Measurements from ENCODE around the gene PRC1. TPM values are rescaled to one million over a fixed set of nuclear protein-coding genes. Genes with fewer than 3 reads are reported as not detected.

PRC1 gene
- total and polyA plus RNA-seq, 2 of the 13 experiments (the other 11 are each of a cell fraction or from before 2014, with no cell fraction given): 137 to 162 TPM

DNA sequence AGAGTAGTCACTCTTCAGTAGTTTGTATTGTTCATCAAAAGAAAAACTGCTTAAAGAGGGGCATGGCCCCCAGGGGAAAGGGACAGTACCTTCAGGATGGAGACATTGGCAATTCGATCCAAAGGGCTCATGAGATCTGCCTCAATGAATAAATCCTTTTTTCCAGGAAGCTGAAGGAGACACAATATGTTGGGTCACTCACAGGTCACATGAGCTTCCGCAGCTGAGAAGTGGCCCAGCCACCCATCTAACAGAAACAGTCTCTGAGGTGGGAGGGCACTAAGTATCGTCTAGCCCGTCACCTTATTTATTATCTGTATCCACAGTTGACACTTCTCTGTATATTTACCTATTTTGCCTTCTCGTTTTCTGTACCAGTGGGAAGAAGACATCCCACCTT lies 23.4 kb upstream of the PRC1 start:
- BruUV-seq (replicated peaks): no TSS peak
- Histone ChIP-seq H3K79me2 (ENCODE audit: insufficient read depth, low read length) (peaks cover 19% of the 10 kb centered on the region), H2AFZ (ENCODE audit: low read length) (no peak overlapping the region), H3K4me2 (ENCODE audit: low read depth, low read length) (no peak overlapping the region), H4K20me1 (ENCODE audit: insufficient read depth, low read length) (no peaks in the 10 kb centered on the region), H3K4me1 (ENCODE audit: insufficient read depth, low read length) (peaks cover 13% of the 10 kb centered on the region), H3K9ac (ENCODE audit: insufficient read depth, low read depth, low read length) (no peak overlapping the region), H3K27ac (ENCODE audit: extremely low read length, insufficient read depth, low read length) (no peak overlapping the region), H3K9me3 (ENCODE audit: low read length) (no peaks in the 10 kb centered on the region), H3K27me3 (ENCODE audit: control insufficient read depth in 1 of 2, insufficient read depth in 2 of 2, low read length in 2 of 2) (no peaks in the 10 kb centered on the region; a peak in 1 of 5 replicates), H3K4me3 (replicated peaks in 1 of 3; ENCODE audit: insufficient read depth in 1 of 3, low read depth in 2 of 3, low read length in 3 of 3) (no peak overlapping the region), H3K36me3 (replicated peaks in 1 of 2; ENCODE audit: control insufficient read depth in 1 of 2, insufficient read depth in 2 of 2, low read length in 2 of 2) (peaks cover 8 to 19% of the 10 kb centered on the region in 2 experiments; a peak in 4 of 5 replicates)
- ATAC-seq: no peak
- in situ Hi-C loops (cut with HindIII; ENCODE audit: extremely low pct_ligation_motif_present, low pct_unique_long_range_greater_than_20kb) (no loop called here), intact Hi-C loops (cut with micrococcal nuclease; ENCODE audit: unreplicated experiment) (no loop called here)
- POLR2A ChIA-PET: no interaction called here
- no peak for FAIRE-seq
- 97% methylated on average over 5 of the region's 5 CpGs for WGBS (ENCODE audit: low lambda C conversion rate)
- CTCF ChIA-PET (ENCODE audit: low intra/inter-chr PET ratio, low total read pairs): no interaction called here
- DNase-seq (ENCODE audit: low spot score): no peak
- TF ChIP-seq ATRX (CRISPR knock-in tag; IDR thresholded peaks at IDR 0.05; ENCODE audit: borderline replicate concordance) (no peak), U2AF2 (IDR thresholded peaks at IDR 0.05; ENCODE audit: low read depth, low read length) (no peak), NR2F6 (IDR thresholded peaks at IDR 0.05) (no peak), NR2F6 (CRISPR knock-in tag; IDR thresholded peaks at IDR 0.05) (no peak), GABPB1 (CRISPR knock-in tag; IDR thresholded peaks at IDR 0.05) (no peak), MLLT10 (CRISPR knock-in tag; IDR thresholded peaks at IDR 0.05) (no peak), FOXM1 (CRISPR knock-in tag; IDR thresholded peaks at IDR 0.05) (no peak), MYC (CRISPR knock-in tag; IDR thresholded peaks at IDR 0.05; ENCODE audit: borderline replicate concordance) (no peak), ZNF605 (CRISPR knock-in tag; IDR thresholded peaks at IDR 0.05) (no peak), ZNF768 (CRISPR knock-in tag; IDR thresholded peaks at IDR 0.05) (no peak), ZSCAN21 (CRISPR knock-in tag; IDR thresholded peaks at IDR 0.05; ENCODE audit: borderline replicate concordance) (no peak), ZNF224 (CRISPR knock-in tag; IDR thresholded peaks at IDR 0.05) (no peak), SATB2 (CRISPR knock-in tag; IDR thresholded peaks at IDR 0.05) (no peak)
- TF ChIP-seq, protein P1, sequence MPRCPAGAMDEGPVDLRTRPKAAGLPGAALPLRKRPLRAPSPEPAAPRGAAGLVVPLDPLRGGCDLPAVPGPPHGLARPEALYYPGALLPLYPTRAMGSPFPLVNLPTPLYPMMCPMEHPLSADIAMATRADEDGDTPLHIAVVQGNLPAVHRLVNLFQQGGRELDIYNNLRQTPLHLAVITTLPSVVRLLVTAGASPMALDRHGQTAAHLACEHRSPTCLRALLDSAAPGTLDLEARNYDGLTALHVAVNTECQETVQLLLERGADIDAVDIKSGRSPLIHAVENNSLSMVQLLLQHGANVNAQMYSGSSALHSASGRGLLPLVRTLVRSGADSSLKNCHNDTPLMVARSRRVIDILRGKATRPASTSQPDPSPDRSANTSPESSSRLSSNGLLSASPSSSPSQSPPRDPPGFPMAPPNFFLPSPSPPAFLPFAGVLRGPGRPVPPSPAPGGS (CRISPR knock-in tag; IDR thresholded peaks at IDR 0.05): no peak
- TF ChIP-seq, protein P2, sequence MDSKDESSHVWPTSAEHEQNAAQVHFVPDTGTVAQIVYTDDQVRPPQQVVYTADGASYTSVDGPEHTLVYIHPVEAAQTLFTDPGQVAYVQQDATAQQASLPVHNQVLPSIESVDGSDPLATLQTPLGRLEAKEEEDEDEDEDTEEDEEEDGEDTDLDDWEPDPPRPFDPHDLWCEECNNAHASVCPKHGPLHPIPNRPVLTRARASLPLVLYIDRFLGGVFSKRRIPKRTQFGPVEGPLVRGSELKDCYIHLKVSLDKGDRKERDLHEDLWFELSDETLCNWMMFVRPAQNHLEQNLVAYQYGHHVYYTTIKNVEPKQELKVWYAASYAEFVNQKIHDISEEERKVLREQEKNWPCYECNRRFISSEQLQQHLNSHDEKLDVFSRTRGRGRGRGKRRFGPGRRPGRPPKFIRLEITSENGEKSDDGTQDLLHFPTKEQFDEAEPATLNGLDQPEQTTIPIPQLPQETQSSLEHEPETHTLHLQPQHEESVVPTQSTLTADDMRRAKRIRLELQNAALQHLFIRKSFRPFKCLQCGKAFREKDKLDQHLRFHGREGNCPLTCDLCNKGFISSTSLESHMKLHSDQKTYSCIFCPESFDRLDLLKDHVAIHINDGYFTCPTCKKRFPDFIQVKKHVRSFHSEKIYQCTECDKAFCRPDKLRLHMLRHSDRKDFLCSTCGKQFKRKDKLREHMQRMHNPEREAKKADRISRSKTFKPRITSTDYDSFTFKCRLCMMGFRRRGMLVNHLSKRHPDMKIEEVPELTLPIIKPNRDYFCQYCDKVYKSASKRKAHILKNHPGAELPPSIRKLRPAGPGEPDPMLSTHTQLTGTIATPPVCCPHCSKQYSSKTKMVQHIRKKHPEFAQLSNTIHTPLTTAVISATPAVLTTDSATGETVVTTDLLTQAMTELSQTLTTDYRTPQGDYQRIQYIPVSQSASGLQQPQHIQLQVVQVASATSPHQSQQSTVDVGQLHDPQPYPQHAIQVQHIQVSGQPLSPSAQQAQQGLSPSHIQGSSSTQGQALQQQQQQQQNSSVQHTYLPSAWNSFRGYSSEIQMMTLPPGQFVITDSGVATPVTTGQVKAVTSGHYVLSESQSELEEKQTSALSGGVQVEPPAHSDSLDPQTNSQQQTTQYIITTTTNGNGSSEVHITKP (CRISPR knock-in tag; IDR thresholded peaks at IDR 0.05; ENCODE audit: low read depth): no peak
- TF ChIP-seq, protein P3, sequence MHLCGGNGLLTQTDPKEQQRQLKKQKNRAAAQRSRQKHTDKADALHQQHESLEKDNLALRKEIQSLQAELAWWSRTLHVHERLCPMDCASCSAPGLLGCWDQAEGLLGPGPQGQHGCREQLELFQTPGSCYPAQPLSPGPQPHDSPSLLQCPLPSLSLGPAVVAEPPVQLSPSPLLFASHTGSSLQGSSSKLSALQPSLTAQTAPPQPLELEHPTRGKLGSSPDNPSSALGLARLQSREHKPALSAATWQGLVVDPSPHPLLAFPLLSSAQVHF (CRISPR knock-in tag; IDR thresholded peaks at IDR 0.05): no peak
- TF ChIP-seq, protein P4, sequence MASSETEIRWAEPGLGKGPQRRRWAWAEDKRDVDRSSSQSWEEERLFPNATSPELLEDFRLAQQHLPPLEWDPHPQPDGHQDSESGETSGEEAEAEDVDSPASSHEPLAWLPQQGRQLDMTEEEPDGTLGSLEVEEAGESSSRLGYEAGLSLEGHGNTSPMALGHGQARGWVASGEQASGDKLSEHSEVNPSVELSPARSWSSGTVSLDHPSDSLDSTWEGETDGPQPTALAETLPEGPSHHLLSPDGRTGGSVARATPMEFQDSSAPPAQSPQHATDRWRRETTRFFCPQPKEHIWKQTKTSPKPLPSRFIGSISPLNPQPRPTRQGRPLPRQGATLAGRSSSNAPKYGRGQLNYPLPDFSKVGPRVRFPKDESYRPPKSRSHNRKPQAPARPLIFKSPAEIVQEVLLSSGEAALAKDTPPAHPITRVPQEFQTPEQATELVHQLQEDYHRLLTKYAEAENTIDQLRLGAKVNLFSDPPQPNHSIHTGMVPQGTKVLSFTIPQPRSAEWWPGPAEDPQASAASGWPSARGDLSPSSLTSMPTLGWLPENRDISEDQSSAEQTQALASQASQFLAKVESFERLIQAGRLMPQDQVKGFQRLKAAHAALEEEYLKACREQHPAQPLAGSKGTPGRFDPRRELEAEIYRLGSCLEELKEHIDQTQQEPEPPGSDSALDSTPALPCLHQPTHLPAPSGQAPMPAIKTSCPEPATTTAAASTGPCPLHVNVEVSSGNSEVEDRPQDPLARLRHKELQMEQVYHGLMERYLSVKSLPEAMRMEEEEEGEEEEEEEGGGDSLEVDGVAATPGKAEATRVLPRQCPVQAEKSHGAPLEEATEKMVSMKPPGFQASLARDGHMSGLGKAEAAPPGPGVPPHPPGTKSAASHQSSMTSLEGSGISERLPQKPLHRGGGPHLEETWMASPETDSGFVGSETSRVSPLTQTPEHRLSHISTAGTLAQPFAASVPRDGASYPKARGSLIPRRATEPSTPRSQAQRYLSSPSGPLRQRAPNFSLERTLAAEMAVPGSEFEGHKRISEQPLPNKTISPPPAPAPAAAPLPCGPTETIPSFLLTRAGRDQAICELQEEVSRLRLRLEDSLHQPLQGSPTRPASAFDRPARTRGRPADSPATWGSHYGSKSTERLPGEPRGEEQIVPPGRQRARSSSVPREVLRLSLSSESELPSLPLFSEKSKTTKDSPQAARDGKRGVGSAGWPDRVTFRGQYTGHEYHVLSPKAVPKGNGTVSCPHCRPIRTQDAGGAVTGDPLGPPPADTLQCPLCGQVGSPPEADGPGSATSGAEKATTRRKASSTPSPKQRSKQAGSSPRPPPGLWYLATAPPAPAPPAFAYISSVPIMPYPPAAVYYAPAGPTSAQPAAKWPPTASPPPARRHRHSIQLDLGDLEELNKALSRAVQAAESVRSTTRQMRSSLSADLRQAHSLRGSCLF (CRISPR knock-in tag; IDR thresholded peaks at IDR 0.05; ENCODE audit: borderline replicate concordance): no peak

All from HepG2 (cell line).